ENCODE results near the gene NAPB.

GRCh38 chr20:23399568-23400241 is 21.6 kb downstream of the NAPB start:
- TF ChIP-seq POLR2A (IDR thresholded peaks at IDR 0.05; ENCODE audit: low read depth, low read length) = no peak
- no peak for TF ChIP-seq TAF1 (IDR thresholded peaks at IDR 0.05; ENCODE audit: borderline replicate concordance, low read depth, low read length)
- TF ChIP-seq POLR2AphosphoS5 (IDR thresholded peaks at IDR 0.05; ENCODE audit: low read depth, low read length) = no peak
